Ascending aorta (tissue), 2 donors: Measurements from ENCODE around the gene SRGAP3. TPM values are rescaled to one million over a fixed set of nuclear protein-coding genes. Genes with fewer than 3 reads are reported as not detected.

ENCODE experiments used
- DNase-seq, 2 donors: peaks; one replicate each; pipeline ENCODE4 v3.0.0-alpha.2; 2019; ENCODE audit warnings: low spot score in 2 of 2
- H3K27ac ChIP-seq, 2 donors: fragments of 200-600 bp; sonication (generic); one replicate each; pipeline ENCODE4 v1.5.1; 2016 to 2017; ENCODE audit warnings: mild to moderate bottlenecking in 1 of 2
- H3K27me3 ChIP-seq: fragments of 200-600 bp; sonication (generic); one replicate; pipeline ENCODE4 v1.5.1; 2017
- H3K36me3 ChIP-seq, 2 donors: fragments of 200-600 bp; sonication (generic); one replicate each; pipeline ENCODE4 v1.5.1; 2016
- H3K4me1 ChIP-seq, 2 donors: fragments of 200-600 bp; sonication (generic); one replicate each; pipeline ENCODE4 v1.5.1; 2016 to 2017; ENCODE audit warnings: mild to moderate bottlenecking in 1 of 2
- H3K4me3 ChIP-seq, 2 donors: fragments of 200-600 bp; sonication (generic); one replicate each; pipeline ENCODE4 v1.5.1; 2016 to 2017; ENCODE audit warnings: mild to moderate bottlenecking in 1 of 2
- H3K9me3 ChIP-seq, 2 donors: fragments of 200-600 bp; sonication (generic); one replicate each; pipeline ENCODE4 v1.5.1; 2016
- CTCF ChIP-seq, 3 experiments: fragments of 200-600 bp in 2 of 3; fragments of 450-650 bp in 1 of 3; sonication (generic) in 2 of 3; IDR thresholded peaks; one replicate each; pipeline ENCODE4 v1.5.1; 2016 to 2019; ENCODE audit warnings: antibody characterized with exemption in 3 of 3, mild to moderate bottlenecking in 1 of 3, moderate library complexity in 1 of 3
- intact Hi-C: fragments of 100-400 bp; cut with DNase I; formaldehyde crosslinking; loops from one replicate; pipeline ENCODE4 v1.15.1; 2023
- total RNA-seq: library from RNA; depleted of rRNA; stranded (reverse); fragments of >200 nt; gene quantifications from one replicate; pipeline ENCODE4 v1.1.0, GENCODE V29; 2016

Gene SRGAP3
- total RNA-seq, 1 donor from 2014 or later: 1.6 TPM

GRCh38 chr3:9246189-9246588, 3.3 kb downstream of the SRGAP3 start:
- H3K36me3 ChIP-seq: no peaks in the 10 kb centered on the region
- H3K4me1 ChIP-seq: peaks cover 0 to 14% of the 10 kb centered on the region in 2 donors
- TF ChIP-seq CTCF (IDR thresholded peaks at IDR 0.05): no peak
- H3K27ac ChIP-seq: no peak overlapping the region
- no peaks in the 10 kb centered on the region for H3K9me3 ChIP-seq
- H3K27me3 ChIP-seq: no peaks in the 10 kb centered on the region
- H3K4me3 ChIP-seq: no peak overlapping the region
- DNase-seq: no peak
- intact Hi-C loops: no loop called here

- DNase-seq: no peak
- Histone ChIP-seq H3K4me3 (no peak overlapping the region), H3K36me3 (no peaks in the 10 kb centered on the region), H3K27ac (no peak overlapping the region), H3K27me3 (no peaks in the 10 kb centered on the region), H3K4me1 (peaks cover 0 to 10% of the 10 kb centered on the region in 2 donors), H3K9me3 (no peaks in the 10 kb centered on the region)
- intact Hi-C loops: no loop called here
- TF ChIP-seq CTCF (IDR thresholded peaks at IDR 0.05): no peak
Observed at GRCh38 chr3:9244495-9245183, 4.8 kb downstream of the SRGAP3 start.

- Histone ChIP-seq H3K36me3 (no peaks in the 10 kb centered on the region), H3K4me3 (no peak overlapping the region), H3K9me3 (no peaks in the 10 kb centered on the region), H3K27me3 (no peaks in the 10 kb centered on the region), H3K27ac (no peak overlapping the region), H3K4me1 (no peaks in the 10 kb centered on the region)
- DNase-seq: no peak
- TF ChIP-seq CTCF (IDR thresholded peaks at IDR 0.05): no peak
- intact Hi-C loops: no loop called here
Observed at GRCh38 chr3:9241956-9242355, 7.5 kb downstream of the SRGAP3 start.

- no peak for TF ChIP-seq CTCF (IDR thresholded peaks at IDR 0.05)
- intact Hi-C loops: no loop called here
- H3K4me3 ChIP-seq: no peak overlapping the region
Observed at GRCh38 chr3:9239680-9240079, 9.8 kb downstream of the SRGAP3 start.

GRCh38 chr3:9238721-9239295, 10.6 kb downstream of the SRGAP3 start:
- no peak overlapping the region for H3K4me3 ChIP-seq
- no peak for TF ChIP-seq CTCF (IDR thresholded peaks at IDR 0.05)
- intact Hi-C loops: no loop called here
- H3K4me1 ChIP-seq: no peaks in the 10 kb centered on the region
- DNase-seq: no peak
- H3K27me3 ChIP-seq: no peaks in the 10 kb centered on the region
- H3K27ac ChIP-seq: no peak overlapping the region
- H3K36me3 ChIP-seq: no peaks in the 10 kb centered on the region
- H3K9me3 ChIP-seq: no peaks in the 10 kb centered on the region

More at GRCh38 chr3:9239680-9240079, 9.8 kb downstream of the SRGAP3 start:
- no peaks in the 10 kb centered on the region for H3K4me1 ChIP-seq
- H3K27ac ChIP-seq: no peak overlapping the region
- H3K9me3 ChIP-seq: no peaks in the 10 kb centered on the region
- H3K27me3 ChIP-seq: no peaks in the 10 kb centered on the region
- DNase-seq: no peak
- H3K36me3 ChIP-seq: no peaks in the 10 kb centered on the region
